HepG2 (cell line): Measurements from ENCODE around the gene GGPS1. TPM values are rescaled to one million over a fixed set of nuclear protein-coding genes. Genes with fewer than 3 reads are reported as not detected.

Experiments used
- HMG20B ChIP-seq: conservative IDR thresholded peaks from 2 replicates; pipeline ENCODE4 v1.6.1; 2016; ENCODE audit warnings: missing genetic modification reagents, missing compliant biosample characterization
- MTA1 ChIP-seq: sonication (generic); formaldehyde crosslinking; IDR thresholded peaks from 2 replicates; pipeline ENCODE4 v1.4.0; 2020; ENCODE audit warnings: missing genetic modification reagents, mild to moderate bottlenecking, borderline replicate concordance
- NFATC3 ChIP-seq: sonication (generic); formaldehyde crosslinking; IDR thresholded peaks from 2 replicates; pipeline ENCODE4 v1.5.1; 2020; ENCODE audit warnings: mild to moderate bottlenecking, missing genetic modification reagents
- POLR2AphosphoS2 ChIP-seq: IDR thresholded peaks from 2 replicates; pipeline ENCODE4 v1.6.1; 2011; ENCODE audit warnings: low read depth, low read length, improper control_type of control experiment
- SMARCC2 ChIP-seq: fragments of 450-650 bp; IDR thresholded peaks from 2 replicates; pipeline ENCODE4 v1.6.1; 2017; ENCODE audit warnings: antibody characterized with exemption, mild to moderate bottlenecking
- ZMYM3 ChIP-seq: sonication (generic); formaldehyde crosslinking; IDR thresholded peaks from 2 replicates; pipeline ENCODE4 v1.5.1; 2020; ENCODE audit warnings: mild to moderate bottlenecking, missing genetic modification reagents
- ZNF264 ChIP-seq: sonication (generic); formaldehyde crosslinking; IDR thresholded peaks from 2 replicates; pipeline ENCODE4 v1.4.0; 2020; ENCODE audit warnings: missing genetic modification reagents
- ZNF337 ChIP-seq: sonication (generic); formaldehyde crosslinking; IDR thresholded peaks from 2 replicates; pipeline ENCODE4 v1.5.1; 2020; ENCODE audit warnings: missing genetic modification reagents, low read depth, mild to moderate bottlenecking, borderline replicate concordance
- ZNF430 ChIP-seq: sonication (generic); formaldehyde crosslinking; IDR thresholded peaks from 2 replicates; pipeline ENCODE4 v1.9.0; 2021; ENCODE audit warnings: mild to moderate bottlenecking, missing genetic modification reagents
- ZNF780A ChIP-seq: sonication (generic); formaldehyde crosslinking; IDR thresholded peaks from 2 replicates; pipeline ENCODE4 v1.8.0; 2022; ENCODE audit warnings: mild to moderate bottlenecking, missing genetic modification reagents, moderate library complexity
- ZSCAN21 ChIP-seq: sonication (generic); formaldehyde crosslinking; IDR thresholded peaks from 2 replicates; pipeline ENCODE4 v1.8.0; 2022; ENCODE audit warnings: mild to moderate bottlenecking, missing genetic modification reagents, moderate library complexity, borderline replicate concordance
- polyA plus RNA-seq, 8 experiments: library from polyadenylated mRNA; depleted of rRNA in 3 of 8; stranded (reverse) in 7 of 8; unstranded in 1 of 8; fragments of >200 nt; fragmentation: Illumina TruSeq in 4 of 8; extraction: Trizol in 4 of 8; gene quantifications; 2 replicates each; pipeline versions ENCODE4 v1.2.1 to v1.2.3, GENCODE V29; 2011 to 2016; ENCODE audit warnings: low read depth in 4 of 8, missing spikeins in 1 of 8, mixed read lengths in 1 of 8; ENCODE audit not compliant: insufficient read depth in 1 of 8
- total RNA-seq, 5 experiments: library from RNA; depleted of rRNA; stranded (reverse); fragments of >200 nt; fragmentation: Illumina TruSeq; extraction: Trizol; gene quantifications; 2 replicates each; pipeline ENCODE4 v1.2.3, GENCODE V29; 2016; ENCODE audit warnings: low read depth in 1 of 5
- TF ChIP-seq, protein P1 (sequence below): sonication (generic); formaldehyde crosslinking; IDR thresholded peaks from 2 replicates; pipeline ENCODE4 v1.8.0; 2023; ENCODE audit warnings: mild to moderate bottlenecking, missing genetic modification reagents
- TF ChIP-seq, protein P2 (sequence below): sonication (generic); formaldehyde crosslinking; IDR thresholded peaks from 2 replicates; pipeline ENCODE4 v1.4.0; 2020; ENCODE audit warnings: missing genetic modification reagents
- TF ChIP-seq, protein P3 (sequence below): sonication (generic); formaldehyde crosslinking; IDR thresholded peaks from 2 replicates; pipeline ENCODE4 v1.8.0; 2022; ENCODE audit warnings: missing genetic modification reagents, mild to moderate bottlenecking, borderline replicate concordance
- TF ChIP-seq, protein P4 (sequence below): sonication (generic); formaldehyde crosslinking; IDR thresholded peaks from 2 replicates; pipeline ENCODE4 v1.5.0; 2020; ENCODE audit warnings: mild to moderate bottlenecking, missing genetic modification reagents
- TF ChIP-seq, protein P5 (sequence below): sonication (generic); formaldehyde crosslinking; IDR thresholded peaks from 2 replicates; pipeline ENCODE4 v1.5.1; 2020; ENCODE audit warnings: mild to moderate bottlenecking, missing genetic modification reagents, borderline replicate concordance

The GGPS1 gene
- total and polyA plus RNA-seq, 2 of the 13 experiments (the other 11 are each of a cell fraction or from before 2014, with no cell fraction given): 28.8 to 42.6 TPM

DNA sequence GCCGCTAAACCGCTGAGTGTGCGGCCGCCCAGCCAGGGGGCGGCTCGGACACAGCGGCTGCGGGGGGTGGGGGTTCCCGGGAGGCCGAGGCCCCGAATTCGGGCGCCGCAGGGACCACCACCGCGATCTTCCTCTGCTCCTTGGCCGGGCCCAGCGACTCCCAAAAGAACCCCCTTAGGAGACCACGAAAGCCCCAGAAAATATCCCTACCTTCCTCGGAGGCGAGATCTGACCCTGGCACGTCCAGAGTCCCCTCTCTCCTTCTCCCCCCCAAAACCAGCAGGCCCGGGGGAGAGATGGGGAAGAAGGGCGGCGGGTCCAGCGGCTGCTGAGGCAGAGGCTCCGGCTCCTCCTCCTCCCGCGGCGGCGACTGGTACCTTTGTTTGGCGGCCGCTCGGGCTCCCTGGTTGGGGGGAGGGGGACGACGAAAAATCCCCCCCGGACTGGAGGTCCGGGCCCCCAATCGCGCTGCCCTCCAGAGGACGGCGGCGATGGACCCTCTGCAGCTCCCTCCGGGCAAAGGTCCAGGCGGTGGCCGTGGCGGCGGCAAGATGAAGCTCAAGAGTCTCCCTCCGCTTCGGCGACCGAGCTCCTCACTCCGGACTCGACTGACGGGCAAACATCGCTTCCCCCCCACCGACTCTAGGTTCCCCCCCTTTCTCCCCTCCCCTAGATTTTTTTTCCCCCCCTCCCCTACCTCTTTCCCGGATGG lies 655 bp upstream of the GGPS1 start, which contains the start of gene ARID4B (continued):
- TF ChIP-seq, protein P1, sequence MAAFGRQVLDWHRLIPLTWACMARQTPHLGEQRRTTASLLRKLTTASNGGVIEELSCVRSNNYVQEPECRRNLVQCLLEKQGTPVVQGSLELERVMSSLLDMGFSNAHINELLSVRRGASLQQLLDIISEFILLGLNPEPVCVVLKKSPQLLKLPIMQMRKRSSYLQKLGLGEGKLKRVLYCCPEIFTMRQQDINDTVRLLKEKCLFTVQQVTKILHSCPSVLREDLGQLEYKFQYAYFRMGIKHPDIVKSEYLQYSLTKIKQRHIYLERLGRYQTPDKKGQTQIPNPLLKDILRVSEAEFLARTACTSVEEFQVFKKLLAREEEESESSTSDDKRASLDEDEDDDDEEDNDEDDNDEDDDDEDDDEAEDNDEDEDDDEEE: no peak
- TF ChIP-seq ZNF264 (CRISPR knock-in tag): no peak
- TF ChIP-seq ZMYM3 (CRISPR knock-in tag): no peak
- TF ChIP-seq, protein P2, sequence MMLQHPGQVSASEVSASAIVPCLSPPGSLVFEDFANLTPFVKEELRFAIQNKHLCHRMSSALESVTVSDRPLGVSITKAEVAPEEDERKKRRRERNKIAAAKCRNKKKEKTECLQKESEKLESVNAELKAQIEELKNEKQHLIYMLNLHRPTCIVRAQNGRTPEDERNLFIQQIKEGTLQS (CRISPR knock-in tag): no peak
- no peak for TF ChIP-seq SMARCC2
- TF ChIP-seq ZNF430 (CRISPR knock-in tag): peak; percentile 34; the same call in 1 of the 2 replicates
- no peak for TF ChIP-seq HMG20B (CRISPR knock-in tag)
- TF ChIP-seq, protein P3, sequence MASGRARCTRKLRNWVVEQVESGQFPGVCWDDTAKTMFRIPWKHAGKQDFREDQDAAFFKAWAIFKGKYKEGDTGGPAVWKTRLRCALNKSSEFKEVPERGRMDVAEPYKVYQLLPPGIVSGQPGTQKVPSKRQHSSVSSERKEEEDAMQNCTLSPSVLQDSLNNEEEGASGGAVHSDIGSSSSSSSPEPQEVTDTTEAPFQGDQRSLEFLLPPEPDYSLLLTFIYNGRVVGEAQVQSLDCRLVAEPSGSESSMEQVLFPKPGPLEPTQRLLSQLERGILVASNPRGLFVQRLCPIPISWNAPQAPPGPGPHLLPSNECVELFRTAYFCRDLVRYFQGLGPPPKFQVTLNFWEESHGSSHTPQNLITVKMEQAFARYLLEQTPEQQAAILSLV (CRISPR knock-in tag): no peak
- TF ChIP-seq, protein P4, sequence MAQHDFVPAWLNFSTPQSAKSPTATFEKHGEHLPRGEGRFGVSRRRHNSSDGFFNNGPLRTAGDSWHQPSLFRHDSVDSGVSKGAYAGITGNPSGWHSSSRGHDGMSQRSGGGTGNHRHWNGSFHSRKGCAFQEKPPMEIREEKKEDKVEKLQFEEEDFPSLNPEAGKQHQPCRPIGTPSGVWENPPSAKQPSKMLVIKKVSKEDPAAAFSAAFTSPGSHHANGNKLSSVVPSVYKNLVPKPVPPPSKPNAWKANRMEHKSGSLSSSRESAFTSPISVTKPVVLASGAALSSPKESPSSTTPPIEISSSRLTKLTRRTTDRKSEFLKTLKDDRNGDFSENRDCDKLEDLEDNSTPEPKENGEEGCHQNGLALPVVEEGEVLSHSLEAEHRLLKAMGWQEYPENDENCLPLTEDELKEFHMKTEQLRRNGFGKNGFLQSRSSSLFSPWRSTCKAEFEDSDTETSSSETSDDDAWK (CRISPR knock-in tag): no peak
- TF ChIP-seq ZNF780A: no peak
- TF ChIP-seq POLR2AphosphoS2: no peak
- TF ChIP-seq, protein P5, sequence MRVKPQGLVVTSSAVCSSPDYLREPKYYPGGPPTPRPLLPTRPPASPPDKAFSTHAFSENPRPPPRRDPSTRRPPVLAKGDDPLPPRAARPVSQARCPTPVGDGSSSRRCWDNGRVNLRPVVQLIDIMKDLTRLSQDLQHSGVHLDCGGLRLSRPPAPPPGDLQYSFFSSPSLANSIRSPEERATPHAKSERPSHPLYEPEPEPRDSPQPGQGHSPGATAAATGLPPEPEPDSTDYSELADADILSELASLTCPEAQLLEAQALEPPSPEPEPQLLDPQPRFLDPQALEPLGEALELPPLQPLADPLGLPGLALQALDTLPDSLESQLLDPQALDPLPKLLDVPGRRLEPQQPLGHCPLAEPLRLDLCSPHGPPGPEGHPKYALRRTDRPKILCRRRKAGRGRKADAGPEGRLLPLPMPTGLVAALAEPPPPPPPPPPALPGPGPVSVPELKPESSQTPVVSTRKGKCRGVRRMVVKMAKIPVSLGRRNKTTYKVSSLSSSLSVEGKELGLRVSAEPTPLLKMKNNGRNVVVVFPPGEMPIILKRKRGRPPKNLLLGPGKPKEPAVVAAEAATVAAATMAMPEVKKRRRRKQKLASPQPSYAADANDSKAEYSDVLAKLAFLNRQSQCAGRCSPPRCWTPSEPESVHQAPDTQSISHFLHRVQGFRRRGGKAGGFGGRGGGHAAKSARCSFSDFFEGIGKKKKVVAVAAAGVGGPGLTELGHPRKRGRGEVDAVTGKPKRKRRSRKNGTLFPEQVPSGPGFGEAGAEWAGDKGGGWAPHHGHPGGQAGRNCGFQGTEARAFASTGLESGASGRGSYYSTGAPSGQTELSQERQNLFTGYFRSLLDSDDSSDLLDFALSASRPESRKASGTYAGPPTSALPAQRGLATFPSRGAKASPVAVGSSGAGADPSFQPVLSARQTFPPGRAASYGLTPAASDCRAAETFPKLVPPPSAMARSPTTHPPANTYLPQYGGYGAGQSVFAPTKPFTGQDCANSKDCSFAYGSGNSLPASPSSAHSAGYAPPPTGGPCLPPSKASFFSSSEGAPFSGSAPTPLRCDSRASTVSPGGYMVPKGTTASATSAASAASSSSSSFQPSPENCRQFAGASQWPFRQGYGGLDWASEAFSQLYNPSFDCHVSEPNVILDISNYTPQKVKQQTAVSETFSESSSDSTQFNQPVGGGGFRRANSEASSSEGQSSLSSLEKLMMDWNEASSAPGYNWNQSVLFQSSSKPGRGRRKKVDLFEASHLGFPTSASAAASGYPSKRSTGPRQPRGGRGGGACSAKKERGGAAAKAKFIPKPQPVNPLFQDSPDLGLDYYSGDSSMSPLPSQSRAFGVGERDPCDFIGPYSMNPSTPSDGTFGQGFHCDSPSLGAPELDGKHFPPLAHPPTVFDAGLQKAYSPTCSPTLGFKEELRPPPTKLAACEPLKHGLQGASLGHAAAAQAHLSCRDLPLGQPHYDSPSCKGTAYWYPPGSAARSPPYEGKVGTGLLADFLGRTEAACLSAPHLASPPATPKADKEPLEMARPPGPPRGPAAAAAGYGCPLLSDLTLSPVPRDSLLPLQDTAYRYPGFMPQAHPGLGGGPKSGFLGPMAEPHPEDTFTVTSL (CRISPR knock-in tag): no peak
- TF ChIP-seq NFATC3 (CRISPR knock-in tag): no peak
- TF ChIP-seq ZNF337 (CRISPR knock-in tag): 0 out of 2 replicates have a peak, but pooled peaks have one; percentile 19
- no peak; the same call in 1 of the 2 replicates for TF ChIP-seq ZSCAN21 (CRISPR knock-in tag)
- no peak for TF ChIP-seq MTA1
